Mucosa of stomach (tissue), 1 donor: ENCODE measurements around the gene OR8K5.
"Not testable (repeated sequence)": the region's sequence is repeated elsewhere in the genome, so short reads cannot be mapped to it uniquely, and the experiment has no call there.

Source experiments
- H3K27me3 ChIP-seq: one replicate; pipeline ENCODE4 v1.7.0; 2013; ENCODE audit warnings: mild to moderate bottlenecking, low read length; ENCODE audit not compliant: control insufficient read depth, insufficient read depth
- H3K36me3 ChIP-seq: one replicate; pipeline ENCODE4 v1.7.0; 2013; ENCODE audit warnings: low read length; ENCODE audit not compliant: control insufficient read depth, insufficient read depth
- H3K4me1 ChIP-seq: one replicate; pipeline ENCODE4 v1.7.0; 2013; ENCODE audit warnings: mild to moderate bottlenecking, low read length; ENCODE audit not compliant: control insufficient read depth, insufficient read depth
- H3K4me3 ChIP-seq: one replicate; pipeline ENCODE4 v1.7.0; 2013; ENCODE audit warnings: low read length
- H3K9ac ChIP-seq: one replicate; pipeline ENCODE4 v1.7.0; 2013; ENCODE audit warnings: mild to moderate bottlenecking, low read length, moderate library complexity
- H3K9me3 ChIP-seq: one replicate; pipeline ENCODE4 v1.7.0; 2013; ENCODE audit warnings: mild to moderate bottlenecking, low read length, moderate library complexity; ENCODE audit not compliant: control insufficient read depth
- donor health status: Pancreatic carcinoma.

OR8K5 gene

GRCh38 chr11:56160217-56160616 lies at the start of gene OR8K5:
Gene OR8K5 (minus strand): TSS chr11:56160317. CDS start chr11:56160317, 0 bp downstream.
- Histone ChIP-seq H3K4me1 (no peaks in the 10 kb centered on the region), H3K27me3 (no peaks in the 10 kb centered on the region), H3K9me3 (no peaks in the 10 kb centered on the region), H3K9ac (no peak within 1 kb of the TSS), H3K36me3 (no peaks in the 10 kb centered on the region), H3K4me3 (no peak within 1 kb of the TSS)

- Histone ChIP-seq H3K4me1 (no peaks in the 10 kb centered on the region), H3K9ac (no peak overlapping the region), H3K9me3 (no peaks in the 10 kb centered on the region), H3K36me3 (no peaks in the 10 kb centered on the region), H3K27me3 (no peaks in the 10 kb centered on the region), H3K4me3 (no peak overlapping the region)
These were observed 47.7 kb upstream of the OR8K5 start for GRCh38 chr11:56207790-56208189.

GRCh38 chr11:56197367-56197766 lies 37.2 kb upstream of the OR8K5 start:
- Histone ChIP-seq H3K9me3 (no peaks in the 10 kb centered on the region), H3K9ac (no peak overlapping the region), H3K4me1 (no peaks in the 10 kb centered on the region), H3K36me3 (no peaks in the 10 kb centered on the region), H3K4me3 (no peak overlapping the region), H3K27me3 (no peaks in the 10 kb centered on the region)

GRCh38 chr11:56196705-56197104 lies 36.6 kb upstream of the OR8K5 start:
- H3K27me3 ChIP-seq = no peaks in the 10 kb centered on the region

GRCh38 chr11:56188602-56189001 lies 28.5 kb upstream of the OR8K5 start:
- H3K27me3 ChIP-seq = no peaks in the 10 kb centered on the region

More at GRCh38 chr11:56196705-56197104, 36.6 kb upstream of the OR8K5 start:
- Histone ChIP-seq H3K36me3 (no peaks in the 10 kb centered on the region), H3K4me1 (no peaks in the 10 kb centered on the region), H3K9ac (no peak overlapping the region), H3K4me3 (no peak overlapping the region), H3K9me3 (no peaks in the 10 kb centered on the region)

GRCh38 chr11:56183459-56183858 lies 23.3 kb upstream of the OR8K5 start:
- H3K9ac ChIP-seq = no peak overlapping the region
- no peaks in the 10 kb centered on the region for H3K36me3 ChIP-seq

More at GRCh38 chr11:56188602-56189001, 28.5 kb upstream of the OR8K5 start:
- H3K36me3 ChIP-seq = no peaks in the 10 kb centered on the region
- no peaks in the 10 kb centered on the region for H3K4me1 ChIP-seq
- H3K4me3 ChIP-seq = no peak overlapping the region
- no peaks in the 10 kb centered on the region for H3K9me3 ChIP-seq
- H3K9ac ChIP-seq = no peak overlapping the region

GRCh38 chr11:56176318-56176717 lies 16.2 kb upstream of the OR8K5 start, which contains the start of gene OR5J2:
Gene OR5J2 (plus strand): TSS chr11:56176618. CDS start chr11:56176618, 0 bp downstream.
- H3K27me3 ChIP-seq = no peaks in the 10 kb centered on the region
- no peak within 1 kb of the TSS for H3K9ac ChIP-seq
- H3K9me3 ChIP-seq = no peaks in the 10 kb centered on the region
- H3K36me3 ChIP-seq = no peaks in the 10 kb centered on the region
- H3K4me1 ChIP-seq = no peaks in the 10 kb centered on the region
- no peak within 1 kb of the TSS for H3K4me3 ChIP-seq

More at GRCh38 chr11:56183459-56183858, 23.3 kb upstream of the OR8K5 start:
- Histone ChIP-seq H3K27me3 (no peaks in the 10 kb centered on the region), H3K9me3 (no peaks in the 10 kb centered on the region), H3K4me3 (no peak overlapping the region), H3K4me1 (no peaks in the 10 kb centered on the region)

GRCh38 chr11:56172256-56172830 lies 12.2 kb upstream of the OR8K5 start:
- no peaks in the 10 kb centered on the region for H3K4me1 ChIP-seq
- no peaks in the 10 kb centered on the region for H3K36me3 ChIP-seq
- H3K9me3 ChIP-seq = no peaks in the 10 kb centered on the region
- H3K27me3 ChIP-seq = no peaks in the 10 kb centered on the region
- H3K9ac ChIP-seq = no peak overlapping the region
- H3K4me3 ChIP-seq = no peak overlapping the region

GRCh38 chr11:56163804-56164203 lies 3.7 kb upstream of the OR8K5 start:
- Histone ChIP-seq H3K4me3 (no peak overlapping the region), H3K36me3 (no peaks in the 10 kb centered on the region), H3K27me3 (no peaks in the 10 kb centered on the region), H3K9ac (no peak overlapping the region), H3K9me3 (no peaks in the 10 kb centered on the region), H3K4me1 (no peaks in the 10 kb centered on the region)

- H3K9ac ChIP-seq = no peak overlapping the region
- H3K27me3 ChIP-seq = no peaks in the 10 kb centered on the region
- H3K4me1 ChIP-seq = no peaks in the 10 kb centered on the region
- no peak overlapping the region for H3K4me3 ChIP-seq
- no peaks in the 10 kb centered on the region for H3K9me3 ChIP-seq
- H3K36me3 ChIP-seq = no peaks in the 10 kb centered on the region
These were observed 7.8 kb downstream of the OR8K5 start for GRCh38 chr11:56152333-56152732.

- Histone ChIP-seq H3K9me3 (no peaks in the 10 kb centered on the region), H3K4me3 (no peak overlapping the region), H3K4me1 (no peaks in the 10 kb centered on the region), H3K27me3 (no peaks in the 10 kb centered on the region), H3K36me3 (no peaks in the 10 kb centered on the region), H3K9ac (no peak overlapping the region)
These were observed 8.7 kb downstream of the OR8K5 start for GRCh38 chr11:56151376-56151775.

GRCh38 chr11:56143681-56144080 lies 16.4 kb downstream of the OR8K5 start:
- H3K27me3 ChIP-seq, H3K9me3 ChIP-seq, H3K4me3 ChIP-seq, H3K9ac ChIP-seq, H3K36me3 ChIP-seq, H3K4me1 ChIP-seq: not testable (repeated sequence)
